ENCODE measurements around the gene EVPL. TPM values are rescaled to one million over a fixed set of nuclear protein-coding genes. Genes with fewer than 3 reads are reported as not detected.
"Not testable (repeated sequence)": the region's sequence is repeated elsewhere in the genome, so short reads cannot be mapped to it uniquely, and the experiment has no call there.

Gene EVPL
- total RNA-seq, 1 donor from 2014 or later = 0.16 TPM

DNA sequence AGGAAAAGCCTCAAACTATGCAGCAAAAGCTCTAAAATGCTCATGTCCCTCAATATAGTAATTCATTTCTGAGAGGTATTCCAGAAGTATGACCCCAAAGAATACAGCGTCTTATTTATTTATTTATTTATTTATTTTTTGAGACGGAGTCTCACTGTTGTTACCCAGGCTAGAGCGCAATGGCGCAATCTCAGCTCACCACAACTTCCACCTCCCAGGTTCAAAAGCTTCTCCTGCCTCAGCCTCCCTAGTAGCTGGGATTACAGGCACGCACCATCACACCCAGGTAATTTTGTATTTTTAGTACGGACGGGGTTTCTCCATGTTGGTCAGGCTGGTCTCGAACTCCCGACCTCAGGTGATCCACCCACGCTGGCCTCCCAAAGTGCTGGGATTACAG is 58.1 kb downstream of the EVPL start:
- DNase-seq (ENCODE audit: low spot score) = not testable (repeated sequence)

DNA sequence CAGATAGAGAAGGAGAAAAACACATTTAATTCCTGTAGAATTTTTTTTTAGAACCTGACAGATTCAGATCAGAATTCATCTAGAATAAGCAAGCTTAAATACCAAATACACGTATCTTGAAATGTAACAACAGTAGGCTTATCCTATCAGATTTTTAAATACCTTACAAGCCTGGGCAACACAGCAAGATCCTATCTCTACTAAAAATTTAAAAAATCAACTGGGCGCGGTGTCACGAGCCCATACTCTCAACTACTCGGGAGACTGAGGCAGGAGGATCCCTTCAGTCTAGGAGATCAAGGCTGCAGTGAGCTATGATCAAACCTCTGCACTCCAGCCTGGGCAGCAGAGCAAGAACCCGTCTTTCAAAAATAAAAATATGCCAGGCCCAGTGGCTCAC is 61.6 kb downstream of the EVPL start:
- DNase-seq (ENCODE audit: low spot score) = no peak

DNA sequence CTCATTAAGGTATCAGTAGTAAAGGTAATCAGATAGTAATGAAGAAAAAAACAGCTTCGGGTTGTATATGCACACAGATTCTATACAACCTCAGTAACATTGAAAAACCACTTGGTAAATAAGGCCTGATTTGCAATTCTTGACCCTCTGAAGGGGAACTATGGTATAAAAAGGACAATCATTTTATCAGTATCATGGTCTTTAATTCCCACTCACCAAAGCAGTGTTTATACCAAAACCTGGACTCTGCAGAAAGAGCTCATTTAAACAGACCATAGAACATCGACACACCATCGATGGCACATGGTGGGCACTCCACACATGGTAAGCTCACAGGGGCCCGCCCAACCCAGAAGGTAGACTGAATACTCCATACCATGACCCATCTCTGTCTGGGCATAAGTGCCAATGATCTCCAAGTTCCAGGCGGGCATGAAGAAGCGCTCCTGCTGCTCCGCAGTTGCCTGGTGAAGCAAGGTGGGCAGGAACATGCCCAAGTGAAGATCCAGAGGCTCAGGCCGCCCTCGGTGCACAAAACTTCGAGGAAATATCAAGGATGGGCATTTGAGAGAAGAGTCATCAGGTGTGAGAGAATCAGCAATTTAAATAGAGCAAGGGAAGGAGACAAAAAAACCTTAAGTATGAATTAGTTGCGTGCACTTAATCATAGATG is 67.1 kb downstream of the EVPL start:
- DNase-seq (ENCODE audit: low spot score) = no peak

DNA sequence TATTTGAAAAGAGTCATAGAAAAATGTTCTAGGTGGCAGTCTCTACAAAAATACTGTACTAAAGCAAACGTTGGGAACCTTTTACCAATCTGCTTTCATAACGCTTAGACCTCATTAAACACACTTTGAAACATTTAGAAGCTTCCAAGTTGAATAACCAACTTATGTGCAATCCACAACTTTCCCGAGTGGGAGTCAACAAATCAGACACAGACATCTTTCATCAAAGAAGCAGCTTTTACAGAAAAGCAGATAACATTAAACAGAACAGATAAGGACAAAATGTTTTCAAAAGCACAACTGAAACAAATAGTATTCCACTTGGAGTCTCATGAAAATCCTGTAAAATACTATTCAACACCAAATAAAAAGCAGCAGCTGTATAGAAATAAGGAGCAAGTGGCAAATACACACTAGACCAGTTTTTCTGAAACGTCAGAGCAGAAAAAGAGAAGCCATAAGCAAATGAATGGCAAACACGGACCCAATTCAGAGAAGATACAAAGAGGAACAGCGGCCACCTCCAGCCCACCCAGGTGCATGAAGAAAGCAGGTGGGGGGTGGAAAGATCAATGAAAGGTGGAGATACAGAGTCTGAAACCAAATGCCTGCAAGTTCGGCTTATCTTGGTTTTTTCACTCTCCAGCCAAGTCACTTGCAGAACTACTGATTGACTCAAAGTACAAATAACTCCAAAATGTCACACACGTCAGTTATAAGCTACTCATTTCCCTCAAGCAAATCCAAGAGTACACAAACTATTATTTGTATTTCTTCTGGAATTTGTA is 67.9 kb downstream of the EVPL start:
- no peak for DNase-seq (ENCODE audit: low spot score)

Other genes starting within 250 kb of the EVPL start
- gene UNK, start 242.5 kb downstream of the EVPL start, total RNA-seq = 24.6 TPM
- 12.8 TPM for gene UNC13D, start 182.9 kb downstream of the EVPL start, total RNA-seq
- gene WBP2, start 172.0 kb downstream of the EVPL start, total RNA-seq = 125 TPM
- gene TRIM47, start 148.7 kb downstream of the EVPL start, total RNA-seq = 35.7 TPM
- 20.9 TPM for gene TRIM65, start 130.4 kb downstream of the EVPL start, total RNA-seq
- 70.8 TPM for gene MRPL38, start 122.4 kb downstream of the EVPL start, total RNA-seq
- 5.5 TPM for gene FBF1, start 86.3 kb downstream of the EVPL start, total RNA-seq
- gene ACOX1, start 48.1 kb downstream of the EVPL start, total RNA-seq = 148 TPM
- gene TEN1, start 48.1 kb downstream of the EVPL start, total RNA-seq = 17.7 TPM
- 4.3 TPM for gene CDK3, start 26.5 kb downstream of the EVPL start, total RNA-seq
- gene SRP68, start 45.2 kb upstream of the EVPL start, total RNA-seq = 69.1 TPM
- gene GALR2, start 47.5 kb upstream of the EVPL start, total RNA-seq = not detected
- gene ZACN, start 51.9 kb upstream of the EVPL start, total RNA-seq = not detected
- gene EXOC7, start 76.5 kb upstream of the EVPL start, total RNA-seq = 117 TPM
- 0.16 TPM for gene FOXJ1, start 113.9 kb upstream of the EVPL start, total RNA-seq
- 28.0 TPM for gene RNF157, start 213.2 kb upstream of the EVPL start, total RNA-seq
- gene UBALD2, start 238.0 kb upstream of the EVPL start, total RNA-seq = 59.2 TPM

Measured in mesenteric fat pad (tissue), 1 donor.